GM19467 (cell line): ENCODE data around the gene GPS2.
A peak's percentile ranks its signal among the peaks of the same experiment; 100 is the strongest.

Experiments
- ATAC-seq: cut with Tn5 transposase; IDR thresholded peaks from one replicate; pipeline ENCODE4 v1.9.1; 2021; ENCODE audit warnings: mild to moderate bottlenecking, moderate library complexity; ENCODE audit not compliant: unreplicated experiment

GPS2 gene

GRCh38 chr17:7314719-7315569 lies at the start of gene GPS2:
GPS2 (minus strand) TSS chr17:7315360; CDS start chr17:7315052, 308 bp downstream.
- peak; percentile 60 for ATAC-seq

- no peak for ATAC-seq
Observed at GRCh38 chr17:7363311-7363710, 48.2 kb upstream of the GPS2 start.

- ATAC-seq: no peak
Observed at GRCh38 chr17:7361906-7362305, 46.7 kb upstream of the GPS2 start.

GRCh38 chr17:7357381-7357780 lies 42.2 kb upstream of the GPS2 start:
- ATAC-seq: no peak

GRCh38 chr17:7356756-7357155 lies 41.6 kb upstream of the GPS2 start:
- no peak for ATAC-seq

- ATAC-seq: no peak
Observed at GRCh38 chr17:7356072-7356549, 41.0 kb upstream of the GPS2 start.

- ATAC-seq: no peak
Observed at GRCh38 chr17:7355573-7355972, 40.4 kb upstream of the GPS2 start.

- no peak for ATAC-seq
Observed at GRCh38 chr17:7355053-7355452, 39.9 kb upstream of the GPS2 start, which contains the start of gene TMEM95. TMEM95 (plus strand) TSS chr17:7355156; CDS start chr17:7355205, 49 bp downstream.

GRCh38 chr17:7354262-7354843 lies 39.2 kb upstream of the GPS2 start:
- no peak for ATAC-seq

- ATAC-seq: no peak
Observed at GRCh38 chr17:7352910-7353635, 37.9 kb upstream of the GPS2 start.

- ATAC-seq: no peak
Observed at GRCh38 chr17:7352503-7352889, 37.3 kb upstream of the GPS2 start.

GRCh38 chr17:7351665-7352502 lies 36.7 kb upstream of the GPS2 start, which contains the start of gene KCTD11:
KCTD11 (plus strand) TSS chr17:7352162.
- peak; percentile 48 for ATAC-seq

- ATAC-seq: no peak
Observed at GRCh38 chr17:7348478-7349242, 33.5 kb upstream of the GPS2 start.

GRCh38 chr17:7347630-7348477 lies 32.7 kb upstream of the GPS2 start:
- ATAC-seq: no peak

GRCh38 chr17:7346761-7347614 lies 31.8 kb upstream of the GPS2 start:
- ATAC-seq: no peak

- ATAC-seq: no peak
Observed at GRCh38 chr17:7343250-7343649, 28.1 kb upstream of the GPS2 start.

GRCh38 chr17:7341842-7342241 lies 26.7 kb upstream of the GPS2 start:
- ATAC-seq: no peak

- ATAC-seq: no peak
Observed at GRCh38 chr17:7340179-7340578, 25.0 kb upstream of the GPS2 start.
